Epithelial cell of esophagus (primary cell): Measurements from ENCODE around the gene PACSIN2.
A peak's percentile ranks its signal among the peaks of the same experiment; 100 is the strongest.
"Not testable (repeated sequence)": the region's sequence is repeated elsewhere in the genome, so short reads cannot be mapped to it uniquely, and the experiment has no call there.

Source experiments
- DNase-seq: peaks from one replicate; pipeline ENCODE4 v3.0.0; 2010; ENCODE audit warnings: low read depth
- H3K4me3 ChIP-seq: 2 replicates; pipeline ENCODE4 v1.5.1; 2011; ENCODE audit warnings: mild to moderate bottlenecking, low read length, control low read depth
- TF ChIP-seq, protein P1 (sequence below): IDR thresholded peaks from 2 replicates; pipeline ENCODE4 v1.5.1; 2011; ENCODE audit warnings: low read depth, mild to moderate bottlenecking, low read length, control low read depth, inconsistent platforms; ENCODE audit not compliant: insufficient read depth; ENCODE audit errors: missing control alignments

PACSIN2 gene

DNA sequence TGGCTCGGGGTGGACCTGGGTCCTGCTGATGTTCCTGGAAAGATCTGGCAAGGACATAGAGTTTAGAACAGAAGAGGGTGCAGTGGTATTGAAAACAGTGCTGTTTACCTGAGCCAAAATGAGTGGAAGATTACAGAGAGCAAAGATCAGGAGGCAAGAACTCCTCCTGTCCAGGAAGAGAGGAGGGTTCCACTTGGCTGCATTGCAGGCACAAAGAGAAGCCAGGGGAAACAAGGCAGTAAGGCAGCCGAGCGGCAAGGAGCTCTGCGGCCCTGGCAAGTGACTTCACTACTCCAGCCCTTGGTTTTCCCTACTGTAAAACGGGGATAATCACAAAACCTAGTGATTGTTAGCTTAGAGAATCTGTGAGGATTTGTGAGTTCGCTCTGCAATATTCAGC lies 3.7 kb upstream of the PACSIN2 start:
- H3K4me3 ChIP-seq: no peak overlapping the region
- TF ChIP-seq, protein P1, sequence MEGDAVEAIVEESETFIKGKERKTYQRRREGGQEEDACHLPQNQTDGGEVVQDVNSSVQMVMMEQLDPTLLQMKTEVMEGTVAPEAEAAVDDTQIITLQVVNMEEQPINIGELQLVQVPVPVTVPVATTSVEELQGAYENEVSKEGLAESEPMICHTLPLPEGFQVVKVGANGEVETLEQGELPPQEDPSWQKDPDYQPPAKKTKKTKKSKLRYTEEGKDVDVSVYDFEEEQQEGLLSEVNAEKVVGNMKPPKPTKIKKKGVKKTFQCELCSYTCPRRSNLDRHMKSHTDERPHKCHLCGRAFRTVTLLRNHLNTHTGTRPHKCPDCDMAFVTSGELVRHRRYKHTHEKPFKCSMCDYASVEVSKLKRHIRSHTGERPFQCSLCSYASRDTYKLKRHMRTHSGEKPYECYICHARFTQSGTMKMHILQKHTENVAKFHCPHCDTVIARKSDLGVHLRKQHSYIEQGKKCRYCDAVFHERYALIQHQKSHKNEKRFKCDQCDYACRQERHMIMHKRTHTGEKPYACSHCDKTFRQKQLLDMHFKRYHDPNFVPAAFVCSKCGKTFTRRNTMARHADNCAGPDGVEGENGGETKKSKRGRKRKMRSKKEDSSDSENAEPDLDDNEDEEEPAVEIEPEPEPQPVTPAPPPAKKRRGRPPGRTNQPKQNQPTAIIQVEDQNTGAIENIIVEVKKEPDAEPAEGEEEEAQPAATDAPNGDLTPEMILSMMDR: no peak
- no peak for DNase-seq

DNA sequence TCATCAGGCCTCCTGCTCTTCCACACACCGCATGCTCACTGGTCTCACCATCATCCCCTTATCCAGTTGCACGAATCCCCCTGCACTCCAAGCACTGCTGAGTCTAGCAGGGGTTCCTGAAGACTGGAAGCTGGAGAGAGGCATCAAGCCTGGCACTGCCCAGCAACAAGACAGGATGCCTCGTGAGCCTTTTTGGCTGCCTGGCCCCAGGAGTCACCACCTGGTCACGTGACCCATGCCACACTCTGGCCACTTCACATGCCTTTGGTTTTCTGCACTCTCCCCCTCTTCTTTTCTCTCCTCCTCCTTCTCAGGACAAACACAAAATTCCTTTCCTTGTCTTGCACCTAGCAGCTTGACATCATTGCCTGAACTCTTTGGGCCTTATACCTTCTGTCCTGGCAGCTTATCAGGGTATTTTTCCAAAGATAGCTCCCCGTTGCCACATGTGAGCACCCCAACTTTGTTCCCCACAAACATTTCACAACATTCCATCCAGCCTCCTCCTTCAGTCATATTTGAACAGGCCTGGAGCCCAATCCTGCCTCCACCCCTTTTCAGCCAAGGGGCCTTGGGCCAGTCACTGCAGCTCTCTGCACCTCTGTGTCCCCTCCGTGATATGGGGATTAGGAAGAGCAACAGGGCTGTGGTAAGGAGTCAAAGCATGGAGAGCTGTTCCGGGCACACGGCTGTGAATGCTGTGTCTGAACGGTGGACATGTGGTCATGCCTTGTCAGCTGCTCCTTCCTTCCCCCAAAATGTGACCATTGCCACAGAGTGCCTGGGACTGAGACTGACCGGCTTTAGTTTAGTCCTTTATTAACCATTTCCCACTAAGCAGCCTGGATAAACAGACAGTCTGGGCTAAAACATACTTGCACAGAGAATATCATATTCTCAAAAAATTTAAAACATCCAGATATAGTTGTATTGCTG lies 2.8 kb upstream of the PACSIN2 start:
- TF ChIP-seq, protein P1: no peak
- H3K4me3 ChIP-seq: no peak overlapping the region
- DNase-seq: no peak

DNA sequence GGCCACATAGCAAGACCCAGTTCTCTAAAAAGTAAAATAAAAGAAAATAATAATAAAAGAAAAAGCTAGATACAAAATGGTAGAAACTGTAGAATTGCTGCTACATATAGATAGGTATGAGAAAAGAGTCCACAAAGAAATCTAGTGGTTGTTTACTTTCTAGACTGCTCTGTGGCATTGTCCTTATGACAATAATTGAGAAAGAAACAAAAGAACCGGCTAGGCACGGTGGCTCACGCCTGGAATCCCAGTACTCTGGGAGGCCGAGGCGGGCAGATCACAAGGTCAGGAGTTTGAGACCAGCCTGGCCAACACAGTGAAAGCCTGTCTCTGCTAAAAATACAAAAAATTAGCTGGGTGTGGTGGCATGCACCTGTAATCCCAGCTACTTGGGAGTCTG lies 1.2 kb upstream of the PACSIN2 start:
- DNase-seq, H3K4me3 ChIP-seq: not testable (repeated sequence)

DNA sequence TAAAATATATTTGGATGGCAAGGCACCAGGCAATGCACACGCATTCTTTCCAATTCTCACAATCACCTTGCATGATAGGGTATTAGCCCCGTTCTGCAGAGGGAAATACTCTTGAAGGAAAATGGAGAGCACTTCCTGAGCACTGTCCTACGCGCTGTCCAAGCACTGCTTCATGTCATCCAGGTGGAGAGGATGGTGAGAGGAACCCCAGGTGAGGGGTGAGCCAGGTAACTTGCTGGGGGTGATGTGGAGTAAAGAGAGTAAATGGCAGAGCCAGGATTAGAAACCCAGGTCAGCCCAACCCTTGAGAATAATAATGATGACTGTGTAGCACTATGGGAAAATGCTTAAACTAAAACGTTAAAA lies 711 bp upstream of the PACSIN2 start:
- H3K4me3 ChIP-seq: peak overlapping the region; percentile 72
- no peak for DNase-seq
- TF ChIP-seq, protein P1: no peak

DNA sequence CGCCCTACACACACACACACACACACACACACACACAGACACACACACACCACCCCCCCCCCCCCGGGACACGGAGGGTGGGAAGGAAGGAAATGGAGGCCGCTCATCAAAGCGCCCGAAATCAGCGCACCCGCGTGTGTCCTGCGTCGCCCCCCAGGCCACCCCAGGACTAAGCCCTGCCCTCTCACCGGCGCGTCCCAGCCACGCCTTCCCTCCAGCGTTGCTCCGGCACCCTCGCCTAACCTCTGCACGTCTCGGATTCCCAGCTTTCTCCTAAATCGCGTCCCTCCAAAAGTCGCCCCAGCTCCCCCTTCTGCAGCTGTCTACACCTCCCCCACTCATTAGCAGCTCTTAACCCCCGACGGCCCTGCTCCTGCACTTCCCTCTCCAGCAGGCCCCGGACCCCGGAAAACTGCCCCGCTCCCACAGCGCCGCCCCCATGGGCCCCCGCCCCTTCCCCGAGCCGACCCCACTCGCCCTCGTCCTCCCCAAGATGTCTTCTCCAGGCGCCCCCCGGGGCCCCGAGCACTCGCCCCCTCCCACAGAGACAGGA lies 557 bp downstream of the PACSIN2 start:
- TF ChIP-seq, protein P1: no peak
- peak; percentile 40 for DNase-seq
- peak overlapping the region; percentile 75 for H3K4me3 ChIP-seq

DNA sequence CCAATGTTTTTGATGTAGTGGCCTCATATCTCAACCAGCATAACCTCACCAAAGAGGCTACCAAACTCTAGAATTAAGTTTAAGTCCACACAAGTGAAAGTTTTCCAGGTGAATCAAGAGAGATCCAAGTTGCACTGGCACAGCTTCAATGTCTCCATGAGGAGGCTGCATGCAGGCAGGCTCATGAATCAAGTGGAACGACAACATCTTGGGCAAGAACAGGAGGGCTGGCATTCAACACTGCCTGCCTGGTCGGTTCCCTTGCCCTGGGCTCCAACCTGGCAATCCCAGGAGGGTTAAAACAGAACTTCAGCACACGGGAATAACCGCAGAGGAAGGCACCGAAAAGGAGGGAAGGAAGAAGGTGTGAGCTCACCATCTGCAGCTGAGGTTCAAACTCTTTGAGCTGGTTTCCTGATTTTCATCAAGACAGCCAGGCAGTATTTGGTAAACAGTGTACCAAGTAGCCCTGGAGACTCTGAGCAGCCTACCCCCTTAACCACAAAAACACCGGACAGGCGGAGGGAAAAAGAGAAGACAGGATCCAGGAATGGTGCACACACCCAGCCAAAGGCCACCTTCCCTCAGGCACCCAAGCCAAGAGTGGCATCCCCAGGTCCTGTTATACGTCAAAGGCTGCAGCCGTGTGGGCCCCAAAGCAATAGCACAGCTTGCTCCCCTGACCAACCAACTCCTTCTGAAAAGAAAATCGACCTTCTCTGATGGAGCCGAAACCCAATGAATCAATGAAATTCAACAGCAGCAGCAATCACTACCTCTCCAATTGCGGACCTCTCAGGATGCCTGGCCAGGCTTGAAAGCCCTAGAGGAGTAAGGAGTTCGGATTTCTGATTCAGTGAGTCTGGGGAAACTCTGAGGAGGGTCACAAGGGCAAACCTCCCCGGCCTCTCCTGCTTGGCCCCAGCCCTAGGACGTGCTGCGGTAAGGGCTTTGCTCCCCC lies 1.3 kb downstream of the PACSIN2 start:
- TF ChIP-seq, protein P1: no peak
- no peak for DNase-seq
- H3K4me3 ChIP-seq: peak overlapping the region; percentile 75

DNA sequence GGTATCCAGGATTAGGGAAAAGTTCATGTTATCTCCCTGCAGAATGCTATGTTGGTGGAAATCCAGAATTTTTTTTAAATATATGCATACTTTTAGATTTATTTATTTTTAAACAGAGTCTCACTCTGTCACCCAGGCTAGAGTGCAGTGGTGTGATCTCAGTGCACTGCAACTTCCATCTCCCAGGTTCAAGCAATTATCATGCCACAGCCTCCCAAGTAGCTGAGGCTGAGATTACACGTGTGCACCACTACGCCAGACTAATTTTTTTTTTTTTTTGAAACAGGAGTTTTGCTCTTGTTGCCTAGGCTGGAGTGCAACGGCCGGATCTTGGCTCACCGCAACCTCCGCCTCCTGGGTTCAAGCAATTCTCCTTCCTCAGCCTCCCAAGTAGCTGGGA lies 2.6 kb downstream of the PACSIN2 start:
- DNase-seq: no peak
- TF ChIP-seq, protein P1: no peak
- H3K4me3 ChIP-seq: no peak overlapping the region
